CD4-positive, CD25-positive, alpha-beta regulatory T cell (primary cell): ENCODE data around the gene SLC23A2. TPM values are rescaled to one million over a fixed set of nuclear protein-coding genes. Genes with fewer than 3 reads are reported as not detected.

ENCODE experiments used
- ATAC-seq, 2 donors: fragments of 150-1000 bp; cut with Tn5 transposase; one replicate each; pipeline ENCODE4 v1.10.0; 2021; ENCODE audit warnings: low read depth in 2 of 2, moderate number of reproducible peaks in 2 of 2, moderate library complexity in 1 of 2
- DNase-seq, 3 donors: peaks; one replicate each; pipeline versions ENCODE4 v3.0.0 to v3.0.0-alpha.2; 2012 to 2022; ENCODE audit warnings: mixed read lengths in 1 of 3
- H3K27ac ChIP-seq: one replicate; pipeline ENCODE4 v1.7.0; 2013; ENCODE audit warnings: mild to moderate bottlenecking, low read length; ENCODE audit not compliant: insufficient read depth, poor library complexity, severe bottlenecking
- H3K27me3 ChIP-seq: one replicate; pipeline ENCODE4 v1.7.0; 2013; ENCODE audit warnings: low read length; ENCODE audit not compliant: control insufficient read depth, insufficient read depth
- H3K36me3 ChIP-seq: one replicate; pipeline ENCODE4 v1.7.0; 2013; ENCODE audit warnings: mild to moderate bottlenecking, low read length, moderate library complexity; ENCODE audit not compliant: control insufficient read depth, insufficient read depth
- H3K4me1 ChIP-seq: 2 replicates; pipeline ENCODE4 v1.7.0; 2013; ENCODE audit warnings: mild to moderate bottlenecking, low read length; ENCODE audit not compliant: insufficient read depth, control insufficient read depth, poor library complexity, severe bottlenecking
- H3K4me3 ChIP-seq: one replicate; pipeline ENCODE4 v1.7.0; 2013; ENCODE audit warnings: low read depth, mild to moderate bottlenecking, low read length, moderate library complexity
- H3K9me3 ChIP-seq, 2 experiments: 1 replicate in 1 of 2; 2 replicates in 1 of 2; pipeline ENCODE4 v1.7.0; 2013; ENCODE audit warnings: low read length in 2 of 2, mild to moderate bottlenecking in 1 of 2, moderate library complexity in 1 of 2; ENCODE audit not compliant: control insufficient read depth in 2 of 2
- H3K27ac Mint-ChIP-seq, 3 donors: one replicate each; pipeline ENCODE4 v1.8.0; 2020 to 2022; ENCODE audit warnings: mild to moderate bottlenecking in 3 of 3, mixed read lengths in 3 of 3, moderate library complexity in 2 of 3
- H3K27me3 Mint-ChIP-seq: one replicate; pipeline ENCODE4 v1.8.0; 2022; ENCODE audit warnings: mild to moderate bottlenecking, mixed read lengths
- H3K36me3 Mint-ChIP-seq: one replicate; pipeline ENCODE4 v1.8.0; 2020; ENCODE audit warnings: mixed read lengths
- H3K4me1 Mint-ChIP-seq, 4 donors: one replicate each; pipeline ENCODE4 v1.8.0; 2020 to 2022; ENCODE audit warnings: mixed read lengths in 4 of 4, mild to moderate bottlenecking in 1 of 4
- H3K4me3 Mint-ChIP-seq, 4 donors: one replicate each; pipeline ENCODE4 v1.8.0; 2020 to 2022; ENCODE audit warnings: mild to moderate bottlenecking in 4 of 4, mixed read lengths in 4 of 4, moderate library complexity in 3 of 4
- H3K9me3 Mint-ChIP-seq, 7 donors: one replicate each; pipeline ENCODE4 v1.8.0; 2020 to 2022; ENCODE audit warnings: mixed read lengths in 7 of 7, mild to moderate bottlenecking in 3 of 7, moderate library complexity in 2 of 7
- polyA plus RNA-seq, 4 donors: library from polyadenylated mRNA; unstranded; fragments of 300-500 nt; fragmentation: Illumina TruSeq; gene quantifications; one replicate each; pipeline ENCODE4 v1.2.3, GENCODE V29; 2021
- total RNA-seq: library from RNA; stranded (reverse); gene quantifications from one replicate; pipeline ENCODE4 v1.2.3, GENCODE V29; 2022

SLC23A2 gene
- total and polyA plus RNA-seq, 5 donors from 2014 or later = 3.7 to 19.6 (median 4.7) TPM

GRCh38 chr20:4952229-4952628, 49.1 kb downstream of the SLC23A2 start:
- Mint-ChIP-seq H3K27ac (no peak overlapping the region), H3K27me3 (no peaks in the 10 kb centered on the region), H3K36me3 (peaks cover 12% of the 10 kb centered on the region), H3K4me3 (no peak overlapping the region), H3K9me3 (no peaks in the 10 kb centered on the region), H3K4me1 (peaks cover 18 to 27% (median 20%) of the 10 kb centered on the region in 4 donors)
- Histone ChIP-seq H3K36me3 (no peaks in the 10 kb centered on the region), H3K4me1 (peaks cover 4% of the 10 kb centered on the region), H3K27ac (no peak overlapping the region), H3K27me3 (no peaks in the 10 kb centered on the region), H3K9me3 (no peaks in the 10 kb centered on the region), H3K4me3 (no peak overlapping the region)
- DNase-seq (no peak), ATAC-seq (no peak)

GRCh38 chr20:4951299-4951698, 50.0 kb downstream of the SLC23A2 start:
- Mint-ChIP-seq H3K27me3 (no peaks in the 10 kb centered on the region), H3K4me1 (peaks cover 16 to 29% (median 19%) of the 10 kb centered on the region in 4 donors), H3K4me3 (no peak overlapping the region), H3K27ac (peak overlapping the region; percentile 45 to 80 (median 53)), H3K9me3 (no peaks in the 10 kb centered on the region), H3K36me3 (peaks cover 16% of the 10 kb centered on the region)
- H3K9me3 ChIP-seq = no peaks in the 10 kb centered on the region
- H3K4me1 ChIP-seq = peaks cover 4% of the 10 kb centered on the region
- no peaks in the 10 kb centered on the region for H3K27me3 ChIP-seq
- ATAC-seq (no peak), DNase-seq (no peak)
- H3K4me3 ChIP-seq = no peak overlapping the region
- no peaks in the 10 kb centered on the region for H3K36me3 ChIP-seq
- H3K27ac ChIP-seq = no peak overlapping the region

- H3K27me3 Mint-ChIP-seq = no peaks in the 10 kb centered on the region
- H3K9me3 Mint-ChIP-seq = no peaks in the 10 kb centered on the region
- DNase-seq = no peak
- Histone ChIP-seq H3K4me1 (peaks cover 4% of the 10 kb centered on the region), H3K9me3 (no peaks in the 10 kb centered on the region), H3K36me3 (no peaks in the 10 kb centered on the region), H3K27me3 (no peaks in the 10 kb centered on the region), H3K27ac (no peak overlapping the region), H3K4me3 (no peak overlapping the region)
- peaks cover 11 to 25% (median 15%) of the 10 kb centered on the region in 4 donors for H3K4me1 Mint-ChIP-seq
- no peak for ATAC-seq
- peak overlapping the region; percentile 50 to 80 (median 59) for H3K27ac Mint-ChIP-seq
- no peak overlapping the region for H3K4me3 Mint-ChIP-seq
- H3K36me3 Mint-ChIP-seq = peaks cover 18% of the 10 kb centered on the region
These were observed 50.5 kb downstream of the SLC23A2 start for GRCh38 chr20:4950841-4951240.

- no peak for DNase-seq
- Mint-ChIP-seq H3K27me3 (no peaks in the 10 kb centered on the region), H3K4me1 (peaks cover 10 to 24% (median 16%) of the 10 kb centered on the region in 4 donors), H3K36me3 (peaks cover 18% of the 10 kb centered on the region), H3K9me3 (no peaks in the 10 kb centered on the region), H3K27ac (peak overlapping the region in 2 of 3 donors; percentile 59 to 72), H3K4me3 (peak overlapping the region in 1 of 4 donors; percentile 89)
- Histone ChIP-seq H3K27ac (no peak overlapping the region), H3K27me3 (no peaks in the 10 kb centered on the region), H3K4me3 (no peak overlapping the region), H3K36me3 (no peaks in the 10 kb centered on the region), H3K9me3 (no peaks in the 10 kb centered on the region), H3K4me1 (peaks cover 4% of the 10 kb centered on the region)
- no peak for ATAC-seq
These were observed 50.9 kb downstream of the SLC23A2 start for GRCh38 chr20:4950437-4950836.

- H3K9me3 ChIP-seq = no peaks in the 10 kb centered on the region
- peak; percentile 3 to 72 (median 41) for DNase-seq
- Mint-ChIP-seq H3K27ac (peak overlapping the region; percentile 50 to 72 (median 59)), H3K4me1 (peaks cover 10 to 24% (median 16%) of the 10 kb centered on the region in 4 donors), H3K27me3 (no peaks in the 10 kb centered on the region), H3K4me3 (peak overlapping the region; percentile 56 to 93 (median 79)), H3K36me3 (peaks cover 18% of the 10 kb centered on the region), H3K9me3 (no peaks in the 10 kb centered on the region)
- H3K4me1 ChIP-seq = peaks cover 4% of the 10 kb centered on the region
- H3K27ac ChIP-seq = no peak overlapping the region
- peak; percentile 69 to 75 for ATAC-seq
- no peaks in the 10 kb centered on the region for H3K27me3 ChIP-seq
- H3K4me3 ChIP-seq = peak overlapping the region; percentile 83
- no peaks in the 10 kb centered on the region for H3K36me3 ChIP-seq
These were observed 51.5 kb downstream of the SLC23A2 start for GRCh38 chr20:4949833-4950178.

- H3K36me3 ChIP-seq = no peaks in the 10 kb centered on the region
- H3K27me3 Mint-ChIP-seq = no peaks in the 10 kb centered on the region
These were observed 53.3 kb downstream of the SLC23A2 start for GRCh38 chr20:4947817-4948559.

GRCh38 chr20:4946986-4947385, 54.3 kb downstream of the SLC23A2 start:
- no peaks in the 10 kb centered on the region for H3K9me3 ChIP-seq
- Mint-ChIP-seq H3K36me3 (peaks cover 15% of the 10 kb centered on the region), H3K4me3 (no peak overlapping the region), H3K27ac (peak overlapping the region in 1 of 3 donors; percentile 34), H3K4me1 (peaks cover 16 to 36% (median 23%) of the 10 kb centered on the region in 4 donors), H3K9me3 (no peaks in the 10 kb centered on the region), H3K27me3 (no peaks in the 10 kb centered on the region)
- peaks cover 4% of the 10 kb centered on the region for H3K4me1 ChIP-seq
- no peak overlapping the region for H3K27ac ChIP-seq
- H3K4me3 ChIP-seq = no peak overlapping the region
- DNase-seq (peak in 1 of 3 donors; percentile 12), ATAC-seq (no peak)
- no peaks in the 10 kb centered on the region for H3K27me3 ChIP-seq
- H3K36me3 ChIP-seq = no peaks in the 10 kb centered on the region

More at GRCh38 chr20:4947817-4948559, 53.3 kb downstream of the SLC23A2 start:
- no peaks in the 10 kb centered on the region for H3K9me3 Mint-ChIP-seq
- H3K27ac Mint-ChIP-seq = no peak overlapping the region
- Histone ChIP-seq H3K9me3 (no peaks in the 10 kb centered on the region), H3K4me1 (peaks cover 4% of the 10 kb centered on the region), H3K4me3 (no peak overlapping the region), H3K27ac (no peak overlapping the region), H3K27me3 (no peaks in the 10 kb centered on the region)
- no peak for ATAC-seq
- peaks cover 18% of the 10 kb centered on the region for H3K36me3 Mint-ChIP-seq
- H3K4me3 Mint-ChIP-seq = no peak overlapping the region
- no peak for DNase-seq
- H3K4me1 Mint-ChIP-seq = peaks cover 10 to 26% (median 16%) of the 10 kb centered on the region in 4 donors

GRCh38 chr20:4946585-4946984, 54.7 kb downstream of the SLC23A2 start:
- Histone ChIP-seq H3K27me3 (no peaks in the 10 kb centered on the region), H3K4me3 (no peak overlapping the region), H3K36me3 (no peaks in the 10 kb centered on the region), H3K27ac (no peak overlapping the region), H3K9me3 (no peaks in the 10 kb centered on the region), H3K4me1 (peaks cover 4% of the 10 kb centered on the region)
- Mint-ChIP-seq H3K36me3 (peaks cover 15% of the 10 kb centered on the region), H3K9me3 (no peaks in the 10 kb centered on the region), H3K4me3 (no peak overlapping the region), H3K27me3 (no peaks in the 10 kb centered on the region), H3K4me1 (peaks cover 18 to 36% (median 26%) of the 10 kb centered on the region in 4 donors), H3K27ac (no peak overlapping the region)
- ATAC-seq (no peak), DNase-seq (no peak)
